Cortex of kidney (tissue), 1 donor: Measurements from ENCODE around the gene RTCA.
"Not testable (repeated sequence)": the region's sequence is repeated elsewhere in the genome, so short reads cannot be mapped to it uniquely, and the experiment has no call there.

Experiments used
- DNase-seq: peaks from one replicate; lab custom pipeline; 2025; lab: John Stamatoyannopoulos, UW

RTCA gene

DNA sequence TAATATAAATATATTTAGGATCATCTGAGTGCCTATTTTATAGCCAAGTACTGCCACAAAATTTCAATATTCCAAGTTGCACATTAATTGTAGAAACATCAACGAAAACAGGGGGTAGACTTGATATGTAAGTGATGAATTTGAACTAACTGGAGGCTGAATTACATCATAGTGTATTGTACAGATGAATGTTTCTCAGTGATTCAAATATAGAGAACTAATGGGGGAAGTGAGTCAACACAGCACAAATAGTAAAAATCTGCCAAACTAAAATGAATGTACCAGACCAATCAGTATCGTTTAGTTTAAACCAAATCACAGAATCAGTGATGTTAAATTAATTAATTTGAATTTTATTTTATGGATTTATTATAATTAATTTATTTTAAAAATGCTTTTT, 42.8 kb downstream of the RTCA start:
- no peak for DNase-seq

DNA sequence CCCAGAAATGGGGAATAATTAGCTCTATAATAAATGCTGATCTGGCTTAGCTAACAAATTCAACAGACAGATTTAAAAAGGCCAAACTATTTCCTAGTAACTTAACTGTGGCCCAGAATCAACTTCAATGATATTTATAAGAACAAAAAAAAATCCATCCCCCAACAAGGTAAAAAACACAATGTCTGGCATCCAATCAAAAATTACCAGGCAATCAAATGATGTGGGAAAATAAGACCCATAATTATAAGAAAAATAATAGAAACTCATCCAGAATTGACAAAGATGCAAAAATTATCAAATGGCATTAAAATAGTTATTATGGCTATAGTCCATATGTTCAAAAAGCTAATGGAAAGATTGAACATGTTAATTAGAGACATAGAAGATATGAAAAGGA, 43.8 kb downstream of the RTCA start:
- DNase-seq, result no peak

DNA sequence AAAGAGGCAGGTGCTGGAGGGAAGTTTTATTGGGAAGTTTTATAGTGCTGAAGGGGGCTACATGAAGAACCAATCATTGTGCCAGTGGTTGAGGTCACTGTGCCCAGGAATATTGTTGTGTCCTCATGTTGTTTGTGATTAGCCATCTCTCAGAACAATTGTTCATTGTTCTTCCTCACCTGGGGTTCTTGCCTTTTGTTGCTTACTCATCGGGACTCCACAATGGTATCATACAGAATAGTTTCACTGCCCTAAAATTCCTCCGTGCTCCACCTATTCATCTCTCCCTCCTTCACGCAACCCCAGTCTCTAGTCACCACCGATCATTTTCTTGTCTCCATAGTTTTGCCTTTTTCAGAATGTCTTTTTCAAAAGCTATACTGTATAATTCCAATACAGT, 47.4 kb downstream of the RTCA start:
- DNase-seq, result no peak

DNA sequence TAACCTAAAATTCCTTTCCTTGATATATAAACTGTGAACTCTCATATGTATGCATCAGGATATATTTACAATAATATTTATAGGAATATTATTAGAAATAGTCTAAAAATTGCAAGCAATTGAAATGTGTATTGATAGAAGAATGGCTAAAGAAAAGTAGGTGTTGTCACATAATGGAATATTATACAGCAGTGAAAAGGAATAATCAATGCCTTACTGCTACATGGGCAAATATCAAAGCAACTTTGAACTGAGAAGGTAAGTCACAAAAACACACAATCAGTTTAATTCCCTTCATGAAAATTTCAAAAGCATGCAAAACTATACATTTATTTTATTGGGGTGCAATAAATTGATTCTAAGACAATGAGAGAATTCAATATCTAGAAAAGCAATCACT, 50.6 kb downstream of the RTCA start:
- DNase-seq, result no peak

DNA sequence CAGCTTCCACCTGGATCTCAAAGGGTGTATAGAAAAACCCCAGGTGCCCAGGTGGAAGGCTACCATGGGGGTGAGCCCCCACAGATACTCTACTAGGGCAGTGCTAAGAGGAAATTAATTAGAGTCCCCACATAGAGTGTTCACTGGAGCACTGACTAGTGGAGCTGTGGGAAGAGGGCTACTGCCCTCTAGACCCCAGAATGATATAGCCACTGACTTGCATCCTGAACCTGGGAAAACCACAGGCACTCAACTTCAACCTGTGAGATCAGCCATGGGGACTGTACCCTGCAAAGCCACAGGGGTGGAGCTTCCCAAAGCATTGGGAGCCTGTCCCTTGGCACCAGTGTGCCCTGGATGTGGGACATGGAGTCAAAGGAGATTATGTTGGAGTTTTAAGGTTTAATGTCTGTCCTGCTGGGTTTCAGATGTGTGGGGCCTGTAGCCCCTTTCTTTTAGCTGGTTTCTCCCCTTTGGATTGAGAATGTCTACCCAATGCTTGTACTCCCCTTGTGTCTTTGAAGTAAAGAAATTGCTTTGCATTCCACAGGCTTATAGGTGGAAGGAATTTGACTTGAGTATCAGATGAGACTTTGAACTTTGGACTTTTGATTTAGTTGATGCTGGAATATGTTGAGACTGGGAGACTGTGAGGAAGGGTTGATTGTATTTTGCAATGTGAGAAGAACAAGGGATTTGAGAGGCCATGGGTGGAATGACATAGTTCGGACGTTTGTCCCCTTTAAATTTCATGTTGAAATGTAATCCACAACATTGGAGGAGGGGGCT, 54.5 kb downstream of the RTCA start:
- no peak for DNase-seq

DNA sequence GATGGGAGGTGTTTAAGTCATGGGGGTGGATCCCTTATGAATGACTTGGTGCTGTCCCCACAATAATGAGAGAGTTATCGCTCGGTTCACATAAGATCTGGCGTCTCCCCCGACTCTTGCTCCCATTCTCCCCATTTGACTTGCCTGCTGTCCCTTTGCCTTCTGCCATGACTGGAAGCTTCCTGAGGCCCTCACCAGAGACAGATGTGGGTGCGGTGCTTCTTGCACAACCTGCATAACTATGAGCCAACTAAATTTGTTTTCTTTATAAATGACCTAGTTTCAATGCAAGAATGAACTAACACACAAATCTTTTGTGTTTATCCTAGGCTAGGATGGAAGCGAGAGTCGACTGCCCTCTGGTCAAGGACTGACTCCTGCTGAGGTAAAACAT, 55.1 kb downstream of the RTCA start:
- DNase-seq, result no peak

DNA sequence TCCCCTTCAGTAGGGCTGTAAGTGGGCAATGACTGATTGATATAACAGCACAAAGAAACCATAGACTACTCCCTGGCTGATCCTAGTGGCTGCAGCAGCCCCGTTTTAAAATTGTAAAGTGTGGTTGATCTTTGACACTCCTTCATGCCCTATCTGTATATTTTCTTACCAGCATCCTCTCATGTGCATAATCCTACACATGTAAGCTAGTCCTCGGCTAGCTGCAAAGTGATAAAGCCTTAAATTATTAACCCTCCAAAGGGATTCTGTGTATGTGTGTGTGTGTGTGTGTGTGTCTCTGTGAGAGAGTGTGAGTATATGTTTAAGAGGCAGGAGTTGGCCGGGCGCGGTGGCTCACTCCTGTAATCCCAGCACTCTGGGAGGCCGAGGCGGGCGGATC, 55.5 kb downstream of the RTCA start:
- no peak for DNase-seq

DNA sequence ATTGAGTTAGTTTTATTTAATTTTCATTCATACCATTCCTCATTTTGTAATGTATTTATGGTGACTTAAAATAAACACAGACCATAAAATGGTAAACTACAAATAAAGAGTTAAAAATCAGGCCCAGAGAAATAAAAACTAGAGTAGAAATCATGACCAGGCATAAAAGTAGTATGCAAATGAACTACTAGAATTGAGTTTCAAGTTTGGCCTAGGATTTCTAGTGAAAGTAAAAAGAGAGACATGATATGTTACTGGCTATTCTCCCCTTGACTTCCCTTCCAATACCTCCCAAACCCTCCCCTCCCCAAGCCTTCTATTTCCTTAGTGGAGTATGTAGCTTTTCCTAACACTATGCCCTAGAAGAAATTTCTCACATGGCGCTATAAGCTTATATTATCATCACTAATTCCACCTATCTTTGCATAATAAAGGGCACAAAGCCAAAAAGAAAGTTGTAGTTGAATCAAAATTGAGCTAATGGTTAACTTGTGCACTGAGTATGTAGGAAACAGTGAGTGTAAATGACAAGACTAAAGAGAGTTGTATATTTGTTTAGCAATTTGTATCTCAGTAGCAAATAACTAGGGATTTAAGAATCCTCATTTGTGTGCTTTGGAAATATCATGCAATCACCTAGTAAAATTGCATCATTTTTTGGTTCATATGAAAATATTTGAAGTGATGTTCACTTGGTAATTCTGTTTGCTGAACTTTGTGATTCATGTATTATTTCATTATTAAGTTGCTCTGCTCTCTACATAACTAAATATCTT, 56.6 kb downstream of the RTCA start:
- no peak for DNase-seq

DNA sequence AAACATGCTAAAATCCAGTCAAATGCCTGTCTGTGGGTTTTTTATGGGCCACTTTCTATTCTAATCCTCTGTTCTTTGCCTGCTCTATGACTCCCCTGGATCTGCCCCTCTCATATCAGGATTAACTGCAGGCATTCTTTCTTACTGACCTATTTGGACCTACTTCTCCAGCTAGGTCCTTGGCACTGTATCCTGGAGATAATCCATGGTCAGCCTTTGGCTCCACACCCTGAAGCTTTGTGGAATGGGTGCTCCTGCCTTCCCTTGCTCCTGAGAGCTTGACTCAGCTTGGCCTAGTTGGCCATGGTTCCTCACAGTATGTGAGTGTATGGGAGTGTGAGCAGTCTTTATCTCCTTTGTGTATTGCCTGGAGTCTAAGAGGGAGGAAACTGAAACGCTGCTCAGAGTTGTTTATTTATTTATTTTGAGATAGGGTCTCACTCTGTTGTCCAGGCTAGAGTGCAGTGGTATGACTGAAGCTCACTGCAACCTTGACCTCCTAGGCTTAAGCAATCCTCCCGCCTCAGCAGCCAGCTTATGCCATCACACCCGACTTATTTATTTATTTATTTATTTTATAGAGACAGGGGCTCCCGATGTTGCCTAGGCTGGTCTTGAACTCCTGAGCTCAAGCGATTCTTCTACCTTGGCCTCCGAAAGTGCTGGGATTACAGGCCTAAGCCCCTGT, 57.5 kb downstream of the RTCA start:
- DNase-seq, result no peak

DNA sequence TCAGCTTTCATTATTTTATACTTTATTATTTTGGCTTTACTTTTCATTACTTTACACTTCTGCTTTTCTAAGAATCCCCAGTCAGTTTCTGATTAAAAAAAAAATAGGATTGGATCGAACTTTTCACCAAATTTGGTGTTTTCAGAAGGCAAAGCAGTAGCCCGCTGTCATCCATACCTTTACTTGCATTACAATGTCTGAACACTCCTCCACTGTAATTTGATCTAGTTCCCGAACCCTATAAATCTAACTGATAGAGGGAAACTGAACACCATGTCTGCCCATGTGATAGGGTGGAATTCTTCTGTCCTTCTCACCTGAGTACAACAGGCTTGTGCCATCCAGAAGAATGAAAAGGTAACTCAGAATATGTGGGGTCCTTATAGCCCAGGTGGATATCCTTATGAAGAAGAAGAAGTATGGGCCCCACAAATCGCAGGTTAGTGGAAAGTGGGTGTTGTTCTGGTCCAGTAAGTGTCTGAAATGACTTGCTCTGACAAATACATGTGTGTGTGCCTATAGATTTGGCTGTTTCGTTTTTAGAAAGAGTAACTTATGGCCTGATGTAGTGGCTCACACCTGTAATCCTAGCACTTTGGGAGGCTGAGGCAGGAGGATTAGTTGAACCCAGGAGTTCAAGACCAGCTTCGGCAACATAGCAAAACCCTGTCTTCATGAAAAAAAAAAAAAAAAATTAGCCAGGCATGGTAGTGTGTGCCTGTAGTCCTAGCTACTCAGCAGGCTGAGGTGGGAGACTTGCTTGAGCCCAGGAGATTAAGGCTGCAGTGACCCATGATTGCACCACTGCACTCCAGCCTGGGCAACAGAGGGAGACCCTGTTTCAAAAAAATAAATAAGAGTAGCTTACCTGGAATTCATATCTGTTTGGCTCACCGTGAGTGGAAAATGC, 59.7 kb downstream of the RTCA start:
- DNase-seq, result no peak

DNA sequence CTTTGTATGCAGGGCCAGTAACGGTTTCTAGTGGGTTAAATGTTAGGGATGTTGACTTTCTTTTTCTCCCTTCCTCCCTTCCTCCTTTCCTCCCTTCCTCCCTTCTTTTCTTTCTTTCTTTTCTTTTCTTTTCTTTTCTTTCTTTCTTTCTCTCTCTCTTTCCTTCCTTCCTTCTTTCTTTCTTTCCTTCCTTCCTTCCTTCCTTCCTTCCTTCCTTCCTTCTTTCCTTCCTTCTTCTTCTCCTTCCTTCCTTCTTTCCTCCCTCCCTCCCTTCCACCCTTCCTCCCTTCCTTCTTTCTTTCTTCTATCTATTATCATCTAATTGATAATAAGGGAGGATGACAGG, 60.3 kb downstream of the RTCA start:
- not testable (repeated sequence) for DNase-seq

DNA sequence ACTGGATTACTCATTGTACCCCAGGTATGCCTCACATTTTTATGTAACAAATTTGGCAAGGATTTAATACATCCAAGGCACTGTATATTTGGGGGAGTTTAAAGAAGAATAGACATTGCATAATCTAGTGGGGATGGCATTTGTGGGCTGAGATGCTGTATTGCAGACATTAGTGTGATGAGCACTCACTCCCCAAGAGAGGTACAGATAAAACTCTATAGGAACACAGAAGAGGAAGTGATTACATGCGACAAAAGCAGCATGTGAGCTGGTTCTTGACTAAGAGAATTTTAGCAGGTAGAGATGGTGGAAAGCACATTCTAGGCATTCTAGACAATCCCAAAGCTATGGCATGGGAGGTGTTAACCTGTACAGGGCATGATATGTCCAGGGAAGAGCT, 62.1 kb downstream of the RTCA start:
- no peak for DNase-seq

DNA sequence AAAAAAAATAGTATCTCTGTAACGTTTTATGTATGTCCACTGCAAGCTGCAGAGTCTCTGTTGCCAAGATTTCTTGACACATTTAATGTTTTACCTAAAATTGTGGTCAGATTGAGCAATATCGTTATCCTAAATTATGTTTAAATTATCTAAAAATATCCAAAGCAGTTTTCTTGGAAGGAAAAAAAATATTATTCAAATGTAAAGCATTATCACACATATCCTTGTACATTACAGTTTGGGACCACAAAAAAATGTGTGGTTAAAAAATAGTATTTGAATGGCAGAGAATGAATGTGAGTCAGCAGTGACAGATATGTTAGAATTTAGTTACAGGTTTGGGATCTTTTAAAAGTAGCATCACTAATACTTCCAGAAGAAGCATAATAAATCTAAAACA, 65.1 kb downstream of the RTCA start:
- not testable (repeated sequence) for DNase-seq

DNA sequence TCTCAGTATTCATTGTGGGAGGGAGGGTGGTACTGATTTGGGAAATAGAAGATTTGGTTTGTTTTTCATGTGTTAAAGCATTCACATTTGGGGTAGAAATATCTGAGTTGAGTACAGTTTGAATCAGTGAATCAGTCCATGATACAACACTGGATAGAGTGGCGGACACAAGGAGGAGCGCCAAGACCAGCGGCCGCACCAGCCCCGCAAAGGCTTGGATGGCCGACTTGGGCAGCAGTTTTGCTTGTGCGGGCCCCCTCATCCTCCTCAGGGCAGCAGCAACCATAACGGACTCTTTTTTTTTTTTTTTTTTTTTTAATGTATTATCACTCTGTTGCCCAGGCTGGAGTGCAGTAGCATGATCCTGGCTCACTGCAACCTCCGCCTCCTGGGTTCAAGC, 66.3 kb downstream of the RTCA start:
- DNase-seq, result no peak

DNA sequence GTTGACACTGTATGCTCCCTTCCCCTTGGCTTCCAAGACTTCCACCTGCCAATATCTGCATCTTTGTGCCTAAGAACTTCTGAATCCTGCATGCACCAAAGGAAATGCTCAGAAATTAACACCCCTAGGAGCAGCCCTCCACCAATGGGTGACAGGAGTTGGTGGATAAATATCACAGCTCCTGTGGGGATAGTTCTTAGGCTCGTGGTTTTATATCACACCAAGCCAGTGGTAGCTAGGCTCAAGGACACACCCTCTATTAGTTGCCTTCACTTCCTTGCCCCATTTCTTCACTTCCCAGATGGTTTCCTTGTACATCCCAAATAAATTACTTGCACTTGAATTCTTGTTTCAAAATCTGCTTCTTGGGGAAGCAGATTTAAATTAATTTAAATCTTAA, 69.4 kb downstream of the RTCA start:
- no peak for DNase-seq

DNA sequence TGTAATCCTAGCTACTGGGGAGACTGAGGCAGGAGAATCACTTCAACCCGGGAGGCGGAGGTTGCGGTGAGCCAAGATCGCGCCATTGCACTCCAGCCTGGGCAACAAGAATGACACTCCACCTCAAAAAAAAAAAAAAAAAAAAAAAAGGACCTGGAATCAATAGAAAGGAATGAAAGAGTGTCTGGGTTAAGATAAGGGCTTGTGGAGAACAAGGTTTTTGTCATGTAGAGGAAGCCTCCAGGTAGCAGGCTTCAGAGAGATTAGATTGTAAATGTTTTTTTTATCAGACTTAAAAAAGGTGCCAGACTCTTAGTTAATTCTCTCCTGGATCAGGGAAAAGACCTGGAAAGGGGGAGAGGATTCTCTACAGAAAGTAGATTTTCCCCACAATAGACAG, 71.9 kb downstream of the RTCA start:
- DNase-seq, result not testable (repeated sequence)

DNA sequence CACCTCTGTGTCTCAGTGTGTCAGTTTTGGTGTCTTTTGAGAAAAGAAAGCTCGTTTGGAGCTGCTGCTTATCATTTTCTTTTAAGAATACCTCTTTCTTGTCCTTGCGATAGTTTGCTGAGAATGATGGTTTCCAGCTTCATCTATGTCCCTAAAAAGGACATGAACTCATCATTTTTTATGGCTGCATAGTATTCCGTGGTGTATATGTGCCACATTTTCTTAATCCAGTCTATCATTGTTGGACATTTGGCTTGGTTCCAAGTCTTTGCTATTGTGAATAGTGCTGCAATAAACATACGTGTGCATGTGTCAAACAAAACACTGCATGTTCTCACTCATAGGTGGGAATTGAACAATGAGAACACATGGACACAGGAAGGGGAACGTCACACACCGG, 73.7 kb downstream of the RTCA start:
- DNase-seq, result not testable (repeated sequence)

DNA sequence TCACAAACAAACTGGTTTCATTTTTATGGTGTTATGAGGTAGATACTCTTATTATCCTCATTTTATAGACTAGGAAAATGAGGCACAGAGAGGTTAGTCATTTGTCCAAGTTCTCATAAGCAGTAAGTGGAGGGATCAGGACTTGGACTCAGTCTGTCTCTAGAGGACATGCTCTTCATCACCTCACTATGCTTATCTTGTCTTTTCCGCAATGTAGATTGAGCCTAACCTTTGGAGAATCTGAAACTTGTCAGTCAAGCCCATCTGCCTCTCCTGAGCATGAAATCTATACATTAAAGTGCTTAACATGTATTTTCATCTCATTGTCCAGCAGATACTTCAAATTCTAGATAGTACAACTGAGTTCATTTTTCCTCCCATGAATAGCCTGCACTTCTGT, 74.5 kb downstream of the RTCA start:
- DNase-seq, result no peak

DNA sequence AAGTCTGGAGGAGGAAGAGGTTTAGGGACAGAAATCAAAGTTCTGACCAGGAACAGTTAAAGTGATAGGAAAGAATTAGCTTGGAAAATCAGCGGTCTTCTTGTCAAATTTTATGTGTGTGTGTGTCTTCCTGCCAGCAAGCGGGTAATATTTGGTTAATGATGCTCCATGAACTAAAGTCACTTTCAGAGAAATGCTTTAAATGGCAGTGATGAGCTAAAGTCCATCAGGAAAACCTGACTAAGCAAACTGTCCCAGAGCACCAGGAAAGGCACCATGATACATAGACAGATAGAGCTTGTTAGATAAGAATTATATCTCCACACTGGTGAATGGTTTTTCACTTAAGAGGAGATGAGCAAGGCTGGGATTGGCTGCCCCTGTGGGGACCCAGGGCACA, 76.3 kb downstream of the RTCA start:
- no peak for DNase-seq
